Neuronal stem cell (in vitro differentiated cells): Measurements from ENCODE around the gene CST4.
A peak's percentile ranks its signal among the peaks of the same experiment; 100 is the strongest.
"Not testable (repeated sequence)": the region's sequence is repeated elsewhere in the genome, so short reads cannot be mapped to it uniquely, and the experiment has no call there.

ENCODE experiments used
- DNase-seq: peaks from one replicate; pipeline ENCODE4 v3.0.0-alpha.2; 2013; ENCODE audit warnings: low spot score
- H2AFZ ChIP-seq: one replicate; pipeline ENCODE4 v1.6.1; 2013; ENCODE audit warnings: mild to moderate bottlenecking, low read length, inconsistent platforms
- H2AK5ac ChIP-seq: 2 replicates; pipeline ENCODE4 v1.6.1; 2013; ENCODE audit warnings: low read depth, mild to moderate bottlenecking, inconsistent platforms, low read length, moderate library complexity, mixed read lengths
- H2BK120ac ChIP-seq: 2 replicates; pipeline ENCODE4 v1.6.1; 2013; ENCODE audit warnings: low read depth, mild to moderate bottlenecking, inconsistent platforms, low read length, moderate library complexity, mixed read lengths
- H2BK12ac ChIP-seq: one replicate; pipeline ENCODE4 v1.6.1; 2013; ENCODE audit warnings: low read length, inconsistent platforms
- H2BK15ac ChIP-seq: 2 replicates; pipeline ENCODE4 v1.6.1; 2013; ENCODE audit warnings: mild to moderate bottlenecking, low read length, inconsistent platforms, mixed read lengths
- H2BK5ac ChIP-seq: one replicate; pipeline ENCODE4 v1.6.1; 2013; ENCODE audit warnings: inconsistent platforms, mild to moderate bottlenecking, low read length, moderate library complexity
- H3K14ac ChIP-seq: one replicate; pipeline ENCODE4 v1.6.1; 2013; ENCODE audit warnings: low read length, inconsistent platforms
- H3K18ac ChIP-seq: 2 replicates; pipeline ENCODE4 v1.6.1; 2013; ENCODE audit warnings: low read length, inconsistent platforms
- H3K23ac ChIP-seq: 2 replicates; pipeline ENCODE4 v1.6.1; 2013; ENCODE audit warnings: low read depth, mild to moderate bottlenecking, mixed read lengths, low read length, inconsistent platforms; ENCODE audit not compliant: poor library complexity
- H3K27ac ChIP-seq: replicated peaks from 3 replicates; pipeline ENCODE4 v1.5.1; 2013; ENCODE audit warnings: low read length, inconsistent platforms
- H3K27me3 ChIP-seq, 3 experiments: 2 replicates each; pipeline ENCODE4 v1.6.1; 2013; ENCODE audit warnings: low read length in 3 of 3, mild to moderate bottlenecking in 2 of 3, inconsistent platforms in 1 of 3, low read depth in 1 of 3, mixed read lengths in 1 of 3, moderate library complexity in 1 of 3; ENCODE audit not compliant: control insufficient read depth in 3 of 3, insufficient read depth in 3 of 3
- H3K36me3 ChIP-seq, 2 donors: replicated peaks in 1 of 2; 2 replicates each; pipeline ENCODE4 v1.6.1; 2013; ENCODE audit warnings: low read length in 2 of 2; ENCODE audit not compliant: control insufficient read depth in 2 of 2, insufficient read depth in 2 of 2
- H3K4ac ChIP-seq: 2 replicates; pipeline ENCODE4 v1.6.1; 2013; ENCODE audit warnings: inconsistent platforms, mild to moderate bottlenecking, low read length, moderate library complexity
- H3K4me1 ChIP-seq, 2 donors: 1 replicate in 1 of 2; 2 replicates in 1 of 2; pipeline ENCODE4 v1.6.1; 2013; ENCODE audit warnings: low read length in 2 of 2, low read depth in 1 of 2; ENCODE audit not compliant: control insufficient read depth in 2 of 2, insufficient read depth in 1 of 2
- H3K4me2 ChIP-seq: one replicate; pipeline ENCODE4 v1.6.1; 2013; ENCODE audit warnings: mild to moderate bottlenecking, low read length, inconsistent platforms; ENCODE audit not compliant: insufficient read depth, poor library complexity, severe bottlenecking
- H3K4me3 ChIP-seq, 2 donors: 2 replicates each; pipeline ENCODE4 v1.5.1; 2013; ENCODE audit warnings: low read length in 2 of 2, mild to moderate bottlenecking in 2 of 2, inconsistent platforms in 1 of 2, moderate library complexity in 1 of 2
- H3K79me1 ChIP-seq: one replicate; pipeline ENCODE4 v1.6.1; 2013; ENCODE audit warnings: low read depth, mild to moderate bottlenecking, inconsistent platforms, low read length, moderate library complexity
- H3K9ac ChIP-seq: one replicate; pipeline ENCODE4 v1.6.1; 2013; ENCODE audit warnings: mild to moderate bottlenecking, low read depth, low read length, inconsistent platforms; ENCODE audit not compliant: poor library complexity
- H3K9me3 ChIP-seq, 2 donors: replicated peaks in 1 of 2; 2 replicates each; pipeline versions ENCODE3 to v1.6.1; 2013; ENCODE audit warnings: low read length in 2 of 2, mild to moderate bottlenecking in 2 of 2, inconsistent platforms in 1 of 2, low read depth in 1 of 2, mixed read lengths in 1 of 2, moderate library complexity in 1 of 2; ENCODE audit not compliant: control insufficient read depth in 2 of 2, insufficient read depth in 1 of 2
- H4K8ac ChIP-seq: one replicate; pipeline ENCODE4 v1.6.1; 2013; ENCODE audit warnings: low read depth, mild to moderate bottlenecking, inconsistent platforms, low read length, moderate library complexity
- H4K91ac ChIP-seq: one replicate; pipeline ENCODE4 v1.6.1; 2013; ENCODE audit warnings: low read length, low read depth, mild to moderate bottlenecking, inconsistent platforms; ENCODE audit not compliant: poor library complexity
- WGBS, 2 donors: extraction: QIAGEN DNeasy Blood & Tissue Kit; methylation state at CpG; one replicate each; pipeline ENCODE4 v1.1.7; 2013; ENCODE audit warnings: missing lambda C conversion rate in 2 of 2, mixed read lengths in 1 of 2; ENCODE audit not compliant: insufficient read length in 2 of 2, insufficient replicate concordance in 1 of 2; ENCODE audit errors: extremely low coverage in 2 of 2; 5-methylcytosine and 5-hydroxymethylcytosine counted together

The CST4 gene

GRCh38 chr20:23661002-23661429, 27.8 kb downstream of the CST4 start:
- no peak overlapping the region for H2BK5ac ChIP-seq
- H3K4me2 ChIP-seq, result no peak overlapping the region
- no peak for DNase-seq
- H3K4me3 ChIP-seq, result no peak overlapping the region
- H3K4me1 ChIP-seq, result peaks cover 0 to 8% of the 10 kb centered on the region in 2 donors
- no peak overlapping the region for H3K27ac ChIP-seq
- no peak overlapping the region for H2AK5ac ChIP-seq
- H3K14ac ChIP-seq, result no peak overlapping the region
- H4K91ac ChIP-seq, result no peak overlapping the region
- no peak overlapping the region for H2BK12ac ChIP-seq
- H2AFZ ChIP-seq, result no peak overlapping the region
- H4K8ac ChIP-seq, result no peak overlapping the region
- peaks cover 0 to 32% (median 0%) of the 10 kb centered on the region in 3 experiments for H3K27me3 ChIP-seq
- no peak overlapping the region for H3K23ac ChIP-seq
- no CpG with 5 or more reads among the region's 6 CpGs for WGBS, 2 donors
- H3K9me3 ChIP-seq, result no peaks in the 10 kb centered on the region
- H3K79me1 ChIP-seq, result no peaks in the 10 kb centered on the region
- no peak overlapping the region for H3K18ac ChIP-seq
- H2BK120ac ChIP-seq, result no peak overlapping the region
- no peaks in the 10 kb centered on the region for H3K36me3 ChIP-seq
- H3K4ac ChIP-seq, result no peak overlapping the region
- H2BK15ac ChIP-seq, result no peak overlapping the region
- no peak overlapping the region for H3K9ac ChIP-seq

DNA sequence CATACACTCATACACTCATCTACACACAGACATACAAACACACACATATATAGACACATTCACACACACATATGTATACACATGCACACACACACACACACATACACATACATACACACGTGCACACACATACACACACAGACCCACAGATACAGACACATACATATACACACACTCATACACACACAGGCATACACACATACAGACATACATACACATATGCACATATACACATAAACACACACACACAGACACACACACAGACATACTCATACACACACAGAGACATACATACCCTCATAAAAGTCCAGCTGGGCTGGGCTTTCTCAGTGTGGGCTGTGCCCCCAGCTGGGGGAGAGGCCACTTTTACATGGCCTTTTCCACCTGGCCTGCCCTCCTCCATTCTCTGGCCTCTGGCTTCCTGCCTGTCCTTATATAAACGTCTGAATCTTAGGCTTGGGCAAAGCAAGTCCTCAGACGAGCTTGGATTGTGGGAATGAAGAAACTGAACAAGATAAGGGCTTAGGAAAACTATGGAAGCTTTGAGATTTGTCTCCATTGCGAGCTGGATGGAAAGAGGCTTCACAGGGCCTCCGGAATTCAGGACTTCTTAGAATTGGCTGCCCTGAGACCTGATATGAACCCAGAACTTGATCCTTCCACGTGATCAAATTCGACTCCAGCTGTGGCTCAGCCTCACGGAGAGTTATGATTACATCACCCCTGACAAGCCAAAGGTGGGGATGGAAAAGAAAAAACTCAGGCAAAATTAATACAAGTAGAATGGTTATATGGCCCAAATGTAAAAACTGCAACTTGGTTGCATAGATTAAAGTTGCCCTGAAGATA, 28.6 kb downstream of the CST4 start:
- no peak overlapping the region for H3K14ac ChIP-seq
- no peak overlapping the region for H3K23ac ChIP-seq
- no peaks in the 10 kb centered on the region for H3K36me3 ChIP-seq
- no peak overlapping the region for H3K4me2 ChIP-seq
- H3K4ac ChIP-seq, result no peak overlapping the region
- no peak for DNase-seq
- H4K91ac ChIP-seq, result no peak overlapping the region
- H2AK5ac ChIP-seq, result peak overlapping the region; percentile 3
- no peak overlapping the region for H3K27ac ChIP-seq
- WGBS, 2 donors, result no CpG with 5 or more reads among the region's 8 CpGs
- H3K9ac ChIP-seq, result no peak overlapping the region
- no peaks in the 10 kb centered on the region for H3K79me1 ChIP-seq
- no peak overlapping the region for H4K8ac ChIP-seq
- H2BK12ac ChIP-seq, result no peak overlapping the region
- H3K18ac ChIP-seq, result no peak overlapping the region
- H2BK5ac ChIP-seq, result no peak overlapping the region
- no peaks in the 10 kb centered on the region for H3K9me3 ChIP-seq
- no peak overlapping the region for H2BK120ac ChIP-seq
- H2BK15ac ChIP-seq, result no peak overlapping the region
- no peak overlapping the region for H3K4me3 ChIP-seq
- peaks cover 0 to 8% of the 10 kb centered on the region in 2 donors for H3K4me1 ChIP-seq
- peaks cover 0 to 39% (median 0%) of the 10 kb centered on the region in 3 experiments for H3K27me3 ChIP-seq
- no peak overlapping the region for H2AFZ ChIP-seq

DNA sequence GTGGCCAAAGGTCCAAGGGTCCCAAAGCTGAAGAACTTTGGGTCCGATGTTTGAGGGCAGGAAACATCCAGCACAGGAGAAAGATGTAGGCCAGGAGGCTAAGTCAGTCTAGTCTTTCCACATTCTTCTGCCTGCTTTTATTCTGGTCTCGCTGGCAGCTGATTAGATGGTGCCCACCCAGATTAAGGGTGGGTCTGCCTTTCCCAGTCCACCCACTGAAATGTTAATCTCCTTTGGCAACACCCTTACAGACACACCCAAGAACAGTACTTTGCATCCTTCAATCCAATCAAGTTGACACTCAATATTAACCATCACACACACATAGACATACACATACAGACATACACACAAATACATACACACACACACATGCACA, 29.2 kb downstream of the CST4 start:
- H3K4me3 ChIP-seq, H2BK12ac ChIP-seq, H3K4ac ChIP-seq, H2AK5ac ChIP-seq, H2BK15ac ChIP-seq, H3K23ac ChIP-seq, H4K8ac ChIP-seq, H3K36me3 ChIP-seq, H3K4me2 ChIP-seq, H3K79me1 ChIP-seq, H3K27ac ChIP-seq, H3K9ac ChIP-seq, H2AFZ ChIP-seq, H2BK5ac ChIP-seq, H2BK120ac ChIP-seq, H3K9me3 ChIP-seq, H4K91ac ChIP-seq, H3K18ac ChIP-seq, DNase-seq, H3K4me1 ChIP-seq, H3K14ac ChIP-seq: not testable (repeated sequence)
- H3K27me3 ChIP-seq, result peaks cover 0 to 39% (median 0%) of the 10 kb centered on the region in 3 experiments
- no CpG with 5 or more reads among the region's 2 CpGs for WGBS, 2 donors

DNA sequence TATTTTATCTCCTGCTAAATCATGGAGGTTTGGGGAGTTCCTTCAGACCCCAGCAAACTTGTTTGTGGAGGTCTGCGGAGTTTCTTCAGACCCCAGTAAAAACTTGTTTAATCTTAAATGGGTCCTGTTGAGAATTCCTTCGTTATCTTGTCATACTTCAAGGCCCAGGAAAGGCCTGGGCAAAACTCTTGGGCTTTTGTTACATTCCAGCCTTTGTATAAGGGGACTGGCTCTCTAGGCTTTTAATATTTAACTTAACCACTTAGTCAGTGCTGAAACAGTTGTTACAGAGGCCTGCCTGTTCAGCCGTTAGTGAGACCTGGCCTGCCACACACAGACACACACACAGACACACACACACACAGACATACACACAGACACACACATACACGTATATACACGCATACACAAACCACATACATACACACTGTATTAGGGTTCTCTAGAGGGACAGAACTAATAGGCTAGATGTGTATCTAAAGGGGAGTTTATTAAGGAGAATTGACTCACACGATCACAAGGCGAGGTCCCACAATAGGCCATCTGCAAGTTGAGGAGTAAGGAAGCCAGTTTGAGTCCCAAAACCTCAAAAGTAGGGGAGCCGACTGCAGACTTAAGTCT, 29.7 kb downstream of the CST4 start:
- no peak overlapping the region for H3K27ac ChIP-seq

More for the DNA sequence above, 29.7 kb downstream of the CST4 start:
- no peak overlapping the region for H3K4ac ChIP-seq
- H3K9me3 ChIP-seq, result no peaks in the 10 kb centered on the region
- no peak overlapping the region for H2BK12ac ChIP-seq
- no peak overlapping the region for H3K18ac ChIP-seq
- WGBS, 2 donors, result no CpG with 5 or more reads among the region's 8 CpGs
- H3K4me3 ChIP-seq, result no peak overlapping the region
- peaks cover 0 to 8% of the 10 kb centered on the region in 2 donors for H3K4me1 ChIP-seq
- no peak overlapping the region for H3K14ac ChIP-seq
- H2AK5ac ChIP-seq, result no peak overlapping the region
- no peaks in the 10 kb centered on the region for H3K36me3 ChIP-seq
- no peak overlapping the region for H2BK5ac ChIP-seq
- H2AFZ ChIP-seq, result no peak overlapping the region
- no peak overlapping the region for H3K4me2 ChIP-seq
- no peak overlapping the region for H2BK120ac ChIP-seq
- H3K79me1 ChIP-seq, result no peaks in the 10 kb centered on the region
- DNase-seq, result no peak
- H2BK15ac ChIP-seq, result no peak overlapping the region
- H4K91ac ChIP-seq, result no peak overlapping the region
- peaks cover 0 to 44% (median 0%) of the 10 kb centered on the region in 3 experiments for H3K27me3 ChIP-seq
- no peak overlapping the region for H3K23ac ChIP-seq
- H3K9ac ChIP-seq, result no peak overlapping the region
- no peak overlapping the region for H4K8ac ChIP-seq
